Neural cell (in vitro differentiated cells): Measurements from ENCODE around the gene PTPRN2. TPM values are rescaled to one million over a fixed set of nuclear protein-coding genes. Genes with fewer than 3 reads are reported as not detected.
"Not testable (repeated sequence)": the region's sequence is repeated elsewhere in the genome, so short reads cannot be mapped to it uniquely, and the experiment has no call there.

Source experiments
- H2AFZ ChIP-seq: fragments of 200-600, 300-800 bp; sonication (generic), shearing (Covaris generic); 2 replicates; pipeline ENCODE4 v1.6.0; 2014; ENCODE audit warnings: low read depth, mild to moderate bottlenecking, antibody characterized with exemption, low read length, moderate library complexity
- H3F3A ChIP-seq: fragments of 200-600 bp; shearing (Covaris generic); 2 replicates; pipeline ENCODE4 v1.6.1; 2016; ENCODE audit warnings: mild to moderate bottlenecking, moderate library complexity, mixed read lengths, antibody characterized with exemption, low read length; ENCODE audit not compliant: insufficient read depth, poor library complexity, severe bottlenecking
- H3K27ac ChIP-seq: fragments of 200-600, 300-800 bp; sonication (generic), shearing (Covaris generic); 2 replicates; pipeline ENCODE4 v1.5.1; 2014; ENCODE audit warnings: mild to moderate bottlenecking, low read length, moderate library complexity
- H3K27me3 ChIP-seq: fragments of 300-800, 200-600 bp; sonication (generic), shearing (Covaris generic); 2 replicates; pipeline ENCODE4 v1.6.0; 2014; ENCODE audit warnings: mild to moderate bottlenecking, low read depth, low read length, moderate library complexity; ENCODE audit not compliant: insufficient read depth
- H3K36me3 ChIP-seq: fragments of 300-800, 200-600 bp; sonication (generic), shearing (Covaris generic); 2 replicates; pipeline ENCODE4 v1.5.1; 2014; ENCODE audit warnings: mild to moderate bottlenecking, antibody characterized with exemption, low read length, moderate library complexity; ENCODE audit not compliant: insufficient read depth
- H3K4me2 ChIP-seq: fragments of 300-800, 200-600 bp; sonication (generic), shearing (Covaris generic); 2 replicates; pipeline ENCODE4 v1.6.0; 2014; ENCODE audit warnings: mild to moderate bottlenecking, low read length
- H3K4me3 ChIP-seq: fragments of 300-800, 200-600 bp; sonication (generic), shearing (Covaris generic); 2 replicates; pipeline ENCODE4 v1.5.1; 2014; ENCODE audit warnings: mild to moderate bottlenecking, low read length, moderate library complexity
- H3K79me2 ChIP-seq: fragments of 200-600 bp; shearing (Covaris generic); replicated peaks from 2 replicates; pipeline ENCODE4 v1.6.0; 2014; ENCODE audit warnings: mild to moderate bottlenecking, low read length, moderate library complexity; ENCODE audit not compliant: insufficient read depth
- H3K9ac ChIP-seq: fragments of 300-800, 200-600 bp; sonication (generic), shearing (Covaris generic); 2 replicates; pipeline ENCODE4 v1.6.1; 2016; ENCODE audit warnings: mild to moderate bottlenecking, low read length, mixed read lengths
- H3K9me2 ChIP-seq: fragments of 200-600 bp; shearing (Covaris generic); 2 replicates; pipeline ENCODE4 v1.6.1; 2016; ENCODE audit warnings: mild to moderate bottlenecking, low read length, mixed read lengths; ENCODE audit not compliant: insufficient read depth
- H3K9me3 ChIP-seq: fragments of 200-600, 300-800 bp; sonication (generic), shearing (Covaris generic); 2 replicates; pipeline ENCODE4 v1.6.1; 2016; ENCODE audit warnings: mild to moderate bottlenecking, mixed run types, low read length, moderate library complexity, mixed read lengths
- H4K20me1 ChIP-seq: fragments of 200-600 bp; shearing (Covaris generic); 2 replicates; pipeline ENCODE4 v1.6.1; 2016; ENCODE audit warnings: mild to moderate bottlenecking, mixed run types; ENCODE audit not compliant: insufficient read depth
- EP300 ChIP-seq: fragments of 450-650 bp; conservative IDR thresholded peaks from 2 replicates; pipeline ENCODE4 v1.6.1; 2014; ENCODE audit warnings: antibody characterized with exemption, mild to moderate bottlenecking, moderate library complexity; ENCODE audit not compliant: poor library complexity, severe bottlenecking
- EZH2 ChIP-seq: fragments of 200-600, 300-800 bp; shearing (Covaris generic), sonication (generic); IDR thresholded peaks from 2 replicates; pipeline ENCODE4 v1.6.1; 2014; ENCODE audit warnings: antibody characterized with exemption, low read length, borderline replicate concordance, mild to moderate bottlenecking; ENCODE audit not compliant: insufficient read depth, poor library complexity, severe bottlenecking
- MXI1 ChIP-seq: fragments of 450-650 bp; conservative IDR thresholded peaks from 2 replicates; pipeline ENCODE4 v1.6.1; 2014; ENCODE audit warnings: antibody characterized with exemption, mild to moderate bottlenecking; ENCODE audit not compliant: poor library complexity, severe bottlenecking
- POLR2AphosphoS5 ChIP-seq: IDR thresholded peaks from 2 replicates; pipeline ENCODE4 v1.6.1; 2012
- RAD21 ChIP-seq: fragments of 450-650 bp; conservative IDR thresholded peaks from 2 replicates; pipeline ENCODE4 v1.6.1; 2014; ENCODE audit warnings: antibody characterized with exemption, mild to moderate bottlenecking, moderate library complexity
- SMC3 ChIP-seq: fragments of 450-650 bp; conservative IDR thresholded peaks from 2 replicates; pipeline ENCODE4 v1.6.1; 2014; ENCODE audit warnings: antibody characterized with exemption, mild to moderate bottlenecking, moderate library complexity; ENCODE audit not compliant: poor library complexity
- TAF1 ChIP-seq: IDR thresholded peaks from 2 replicates; pipeline ENCODE4 v1.6.1; 2012; ENCODE audit warnings: low read depth
- polyA plus RNA-seq: library from polyadenylated mRNA; depleted of rRNA; stranded (reverse); fragments of >200 nt; gene quantifications from 2 replicates; pipeline ENCODE4 v1.2.3, GENCODE V29; 2014
- TF ChIP-seq, protein P1 (sequence below): IDR thresholded peaks from 2 replicates; pipeline ENCODE4 v1.6.1; 2012; ENCODE audit warnings: borderline replicate concordance
- TF ChIP-seq, protein P2 (sequence below): fragments of 450-650 bp; IDR thresholded peaks from 2 replicates; pipeline ENCODE4 v1.5.1; 2014; ENCODE audit warnings: antibody characterized with exemption, mild to moderate bottlenecking, moderate library complexity; ENCODE audit not compliant: poor library complexity, severe bottlenecking

PTPRN2 gene
- polyA plus RNA-seq, 1 donor from 2014 or later = 31.0 TPM

DNA sequence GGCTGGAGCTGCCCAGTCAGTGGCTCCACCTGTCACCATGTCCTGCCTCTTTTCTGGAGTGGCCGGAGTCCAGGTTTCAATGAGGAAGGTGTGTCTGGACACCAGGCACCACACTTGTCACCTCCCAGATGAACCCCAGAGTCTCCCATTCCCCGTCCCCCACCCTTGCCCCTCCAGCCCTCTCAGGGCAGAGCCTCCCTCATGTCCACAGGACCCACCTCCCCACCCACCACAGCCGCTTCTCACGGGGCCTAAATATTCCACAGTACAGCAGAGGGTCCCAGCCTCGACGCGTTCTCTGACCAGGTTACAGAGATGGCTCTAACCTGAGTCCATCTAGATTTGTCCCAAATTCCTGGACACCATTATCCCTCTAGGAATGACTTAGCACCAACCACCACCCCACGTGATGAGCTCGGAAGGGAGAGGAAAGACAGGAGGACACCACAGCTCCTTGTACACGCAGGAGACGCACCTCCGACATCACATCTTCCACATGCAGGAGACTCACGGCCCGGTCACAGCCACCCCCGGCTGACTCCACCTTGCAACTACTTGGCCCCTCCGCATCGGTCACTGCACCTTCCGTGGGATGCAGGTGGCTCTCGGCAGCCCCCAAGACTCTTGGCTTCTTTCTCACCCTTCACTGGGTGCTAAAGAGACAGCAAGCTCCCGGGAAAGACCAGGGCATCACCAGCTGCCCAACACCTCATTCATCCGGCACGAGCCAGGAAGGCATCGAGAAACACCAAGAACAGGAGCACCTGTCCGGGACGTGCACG, 690.7 kb downstream of the PTPRN2 start:
- Histone ChIP-seq H3K4me3 (no peak overlapping the region), H3K79me2 (no peaks in the 10 kb centered on the region), H2AFZ (no peak overlapping the region), H3K27ac (no peak overlapping the region), H4K20me1 (no peaks in the 10 kb centered on the region), H3K27me3 (no peaks in the 10 kb centered on the region), H3K4me2 (no peak overlapping the region), H3F3A (no peaks in the 10 kb centered on the region), H3K9me2 (no peaks in the 10 kb centered on the region), H3K9me3 (no peaks in the 10 kb centered on the region), H3K36me3 (no peaks in the 10 kb centered on the region), H3K9ac (no peak overlapping the region)
- TF ChIP-seq TAF1 = no peak
- TF ChIP-seq, protein P1, sequence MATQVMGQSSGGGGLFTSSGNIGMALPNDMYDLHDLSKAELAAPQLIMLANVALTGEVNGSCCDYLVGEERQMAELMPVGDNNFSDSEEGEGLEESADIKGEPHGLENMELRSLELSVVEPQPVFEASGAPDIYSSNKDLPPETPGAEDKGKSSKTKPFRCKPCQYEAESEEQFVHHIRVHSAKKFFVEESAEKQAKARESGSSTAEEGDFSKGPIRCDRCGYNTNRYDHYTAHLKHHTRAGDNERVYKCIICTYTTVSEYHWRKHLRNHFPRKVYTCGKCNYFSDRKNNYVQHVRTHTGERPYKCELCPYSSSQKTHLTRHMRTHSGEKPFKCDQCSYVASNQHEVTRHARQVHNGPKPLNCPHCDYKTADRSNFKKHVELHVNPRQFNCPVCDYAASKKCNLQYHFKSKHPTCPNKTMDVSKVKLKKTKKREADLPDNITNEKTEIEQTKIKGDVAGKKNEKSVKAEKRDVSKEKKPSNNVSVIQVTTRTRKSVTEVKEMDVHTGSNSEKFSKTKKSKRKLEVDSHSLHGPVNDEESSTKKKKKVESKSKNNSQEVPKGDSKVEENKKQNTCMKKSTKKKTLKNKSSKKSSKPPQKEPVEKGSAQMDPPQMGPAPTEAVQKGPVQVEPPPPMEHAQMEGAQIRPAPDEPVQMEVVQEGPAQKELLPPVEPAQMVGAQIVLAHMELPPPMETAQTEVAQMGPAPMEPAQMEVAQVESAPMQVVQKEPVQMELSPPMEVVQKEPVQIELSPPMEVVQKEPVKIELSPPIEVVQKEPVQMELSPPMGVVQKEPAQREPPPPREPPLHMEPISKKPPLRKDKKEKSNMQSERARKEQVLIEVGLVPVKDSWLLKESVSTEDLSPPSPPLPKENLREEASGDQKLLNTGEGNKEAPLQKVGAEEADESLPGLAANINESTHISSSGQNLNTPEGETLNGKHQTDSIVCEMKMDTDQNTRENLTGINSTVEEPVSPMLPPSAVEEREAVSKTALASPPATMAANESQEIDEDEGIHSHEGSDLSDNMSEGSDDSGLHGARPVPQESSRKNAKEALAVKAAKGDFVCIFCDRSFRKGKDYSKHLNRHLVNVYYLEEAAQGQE = no peak
- TF ChIP-seq MXI1 = no peak
- TF ChIP-seq, protein P2, sequence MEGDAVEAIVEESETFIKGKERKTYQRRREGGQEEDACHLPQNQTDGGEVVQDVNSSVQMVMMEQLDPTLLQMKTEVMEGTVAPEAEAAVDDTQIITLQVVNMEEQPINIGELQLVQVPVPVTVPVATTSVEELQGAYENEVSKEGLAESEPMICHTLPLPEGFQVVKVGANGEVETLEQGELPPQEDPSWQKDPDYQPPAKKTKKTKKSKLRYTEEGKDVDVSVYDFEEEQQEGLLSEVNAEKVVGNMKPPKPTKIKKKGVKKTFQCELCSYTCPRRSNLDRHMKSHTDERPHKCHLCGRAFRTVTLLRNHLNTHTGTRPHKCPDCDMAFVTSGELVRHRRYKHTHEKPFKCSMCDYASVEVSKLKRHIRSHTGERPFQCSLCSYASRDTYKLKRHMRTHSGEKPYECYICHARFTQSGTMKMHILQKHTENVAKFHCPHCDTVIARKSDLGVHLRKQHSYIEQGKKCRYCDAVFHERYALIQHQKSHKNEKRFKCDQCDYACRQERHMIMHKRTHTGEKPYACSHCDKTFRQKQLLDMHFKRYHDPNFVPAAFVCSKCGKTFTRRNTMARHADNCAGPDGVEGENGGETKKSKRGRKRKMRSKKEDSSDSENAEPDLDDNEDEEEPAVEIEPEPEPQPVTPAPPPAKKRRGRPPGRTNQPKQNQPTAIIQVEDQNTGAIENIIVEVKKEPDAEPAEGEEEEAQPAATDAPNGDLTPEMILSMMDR = no peak
- TF ChIP-seq EZH2 = no peak
- no peak for TF ChIP-seq EP300
- no peak for TF ChIP-seq SMC3
- no peak for TF ChIP-seq POLR2AphosphoS5
- TF ChIP-seq RAD21 = no peak

DNA sequence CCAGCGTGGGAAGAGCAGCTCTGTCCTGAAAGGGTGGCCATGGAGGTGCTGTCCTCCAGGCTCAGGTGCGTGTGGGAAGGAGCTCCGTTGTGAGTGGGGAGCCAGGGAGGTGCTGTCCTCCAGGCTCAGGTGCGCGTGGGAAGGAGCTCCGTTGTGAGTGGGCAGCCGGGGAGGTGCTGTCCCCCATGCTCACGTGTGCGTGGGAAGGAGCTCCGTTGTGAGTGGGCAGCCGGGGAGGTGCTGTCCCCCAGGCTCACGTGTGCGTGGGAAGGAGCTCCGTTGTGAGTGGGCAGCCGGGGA, 691.3 kb downstream of the PTPRN2 start:
- H3F3A ChIP-seq = not testable (repeated sequence)

More for the DNA sequence above, 691.3 kb downstream of the PTPRN2 start:
- H3K9me3 ChIP-seq, H3K36me3 ChIP-seq, H3K4me3 ChIP-seq, H3K27me3 ChIP-seq, H3K27ac ChIP-seq, H3K4me2 ChIP-seq, H4K20me1 ChIP-seq, H3K79me2 ChIP-seq, H3K9ac ChIP-seq, H2AFZ ChIP-seq, H3K9me2 ChIP-seq: not testable (repeated sequence)
